CD4-positive, alpha-beta memory T cell (primary cell): ENCODE measurements around the gene CUL9. TPM values are rescaled to one million over a fixed set of nuclear protein-coding genes. Genes with fewer than 3 reads are reported as not detected.

Experiments
- CTCF ChIA-PET: fragments of 350-600 bp; sonication (Branson Sonifier 250); formaldehyde crosslinking; loops from one replicate; lab custom pipeline; 2021; ENCODE audit warnings: inconsistent platforms; ENCODE audit not compliant: partially characterized antibody; lab: Charles Lee
- POLR2A ChIA-PET: fragments of 350-600 bp; sonication (Branson Sonifier 250); formaldehyde crosslinking; loops from one replicate; lab custom pipeline; 2021; ENCODE audit not compliant: partially characterized antibody; lab: Charles Lee
- DNase-seq, 5 donors: peaks; one replicate each; pipeline versions ENCODE4 v3.0.0 to v3.0.0-alpha.2; 2020 to 2022; ENCODE audit warnings: mixed read lengths in 1 of 5
- H3K27ac ChIP-seq: one replicate; pipeline ENCODE4 v1.7.0; 2013; ENCODE audit warnings: low read depth, low read length
- H3K27me3 ChIP-seq: 2 replicates; pipeline ENCODE4 v1.7.0; 2013; ENCODE audit warnings: mild to moderate bottlenecking, low read length, moderate library complexity; ENCODE audit not compliant: insufficient read depth
- H3K36me3 ChIP-seq: 2 replicates; pipeline ENCODE4 v1.7.0; 2013; ENCODE audit warnings: mild to moderate bottlenecking, low read length, moderate library complexity; ENCODE audit not compliant: insufficient read depth
- H3K4me1 ChIP-seq: 2 replicates; pipeline ENCODE4 v1.7.0; 2013; ENCODE audit warnings: mild to moderate bottlenecking, low read length, moderate library complexity; ENCODE audit not compliant: insufficient read depth
- H3K4me3 ChIP-seq, 2 donors: one replicate each; pipeline ENCODE4 v1.7.0; 2013; ENCODE audit warnings: low read length in 2 of 2, mild to moderate bottlenecking in 1 of 2
- H3K9me3 ChIP-seq, 2 donors: one replicate each; pipeline ENCODE4 v1.7.0; 2013; ENCODE audit warnings: low read length in 2 of 2, control low read depth in 1 of 2; ENCODE audit not compliant: control insufficient read depth in 1 of 2
- H3K27ac Mint-ChIP-seq, 7 donors: one replicate each; pipeline ENCODE4 v1.8.0; 2020 to 2021; ENCODE audit warnings: mixed read lengths in 7 of 7, mild to moderate bottlenecking in 6 of 7, inconsistent platforms in 3 of 7, moderate library complexity in 3 of 7
- H3K27me3 Mint-ChIP-seq, 2 donors: one replicate each; pipeline ENCODE4 v1.8.0; 2020 to 2021; ENCODE audit warnings: mixed read lengths in 2 of 2
- H3K36me3 Mint-ChIP-seq, 2 donors: one replicate each; pipeline ENCODE4 v1.8.0; 2020 to 2021; ENCODE audit warnings: mixed read lengths in 2 of 2, inconsistent platforms in 1 of 2, mild to moderate bottlenecking in 1 of 2
- H3K4me1 Mint-ChIP-seq, 4 donors: one replicate each; pipeline ENCODE4 v1.8.0; 2020 to 2021; ENCODE audit warnings: mixed read lengths in 4 of 4, mild to moderate bottlenecking in 1 of 4
- H3K4me3 Mint-ChIP-seq, 8 donors: one replicate each; pipeline ENCODE4 v1.8.0; 2020 to 2021; ENCODE audit warnings: mixed read lengths in 8 of 8, mild to moderate bottlenecking in 7 of 8, moderate library complexity in 6 of 8, inconsistent platforms in 3 of 8
- H3K9me3 Mint-ChIP-seq, 8 donors: one replicate each; pipeline ENCODE4 v1.8.0; 2020 to 2021; ENCODE audit warnings: mixed read lengths in 8 of 8, mild to moderate bottlenecking in 5 of 8, inconsistent platforms in 3 of 8, moderate library complexity in 1 of 8
- intact Hi-C: fragments of 100-400 bp; cut with micrococcal nuclease; formaldehyde crosslinking; loops from one replicate; pipeline ENCODE4 v1.15.1; 2023
- polyA plus RNA-seq, 2 donors: library from polyadenylated mRNA; unstranded; fragments of 300-500 nt; fragmentation: Illumina TruSeq; gene quantifications; one replicate each; pipeline ENCODE4 v1.2.3, GENCODE V29; 2021
- total RNA-seq, 2 experiments: library from RNA; stranded (reverse); gene quantifications; one replicate each; pipeline ENCODE4 v1.2.3, GENCODE V29; 2021

CUL9 gene
- total and polyA plus RNA-seq, 4 experiments from 2014 or later, result 8.3 to 95.2 (median 54.9) TPM

DNA sequence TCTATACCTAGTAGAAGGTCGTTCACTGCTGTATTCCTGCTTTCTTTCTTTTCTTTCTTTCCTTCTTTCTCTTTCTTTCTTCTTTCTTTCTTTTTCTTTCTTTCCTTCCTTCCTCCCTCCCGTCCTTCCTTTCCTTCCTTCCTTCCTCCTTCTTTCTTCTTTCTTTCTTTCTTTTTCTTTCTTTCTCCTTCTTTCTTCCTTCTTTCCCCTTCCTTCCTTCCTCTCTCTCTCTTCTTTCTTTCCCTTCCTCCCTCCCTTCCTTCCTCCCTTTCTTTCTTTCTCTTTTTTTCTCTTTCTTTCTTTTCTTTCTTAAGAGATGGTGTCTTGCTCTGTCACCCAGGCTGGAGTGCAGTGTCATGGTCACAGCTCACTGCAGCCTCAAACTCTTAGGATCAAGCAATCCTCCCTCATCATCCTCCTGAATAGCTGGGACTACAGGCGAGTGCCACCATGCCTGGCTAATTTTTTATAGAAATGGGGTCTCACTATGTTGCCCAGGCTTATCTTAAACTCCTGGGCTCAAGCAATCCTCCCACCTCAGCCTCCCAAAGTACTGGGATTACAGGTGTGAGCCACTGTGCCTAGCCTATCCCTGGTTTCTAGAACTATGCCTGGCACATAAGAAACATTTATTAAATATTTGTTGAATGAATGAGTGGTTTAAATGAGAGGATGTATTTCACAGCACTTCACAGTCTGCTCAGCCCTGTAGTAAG is 49.9 kb downstream of the CUL9 start:
- CTCF ChIA-PET, result no interaction called here
- intact Hi-C loops, result no loop called here
- Mint-ChIP-seq H3K4me3 (peak overlapping the region in 4 of 8 donors; percentile 10 to 44 (median 26)), H3K27ac (peak overlapping the region in 4 of 7 donors; percentile 38 to 82 (median 78)), H3K36me3 (peaks cover 0 to 5% of the 10 kb centered on the region in 2 donors), H3K27me3 (peaks cover 4 to 6% of the 10 kb centered on the region in 2 donors), H3K4me1 (peaks cover 13 to 26% (median 20%) of the 10 kb centered on the region in 4 donors), H3K9me3 (no peaks in the 10 kb centered on the region)
- H3K36me3 ChIP-seq, result no peaks in the 10 kb centered on the region
- POLR2A ChIA-PET, result interaction anchor here (1.0 kb wide), 1 partner anchor 152 kb away, joined by 3 read pairs; no protein-coding TSS in a partner anchor
- H3K4me3 ChIP-seq, result no peak overlapping the region
- no peak for DNase-seq
- no peak overlapping the region for H3K27ac ChIP-seq
- H3K27me3 ChIP-seq, result no peaks in the 10 kb centered on the region
- H3K9me3 ChIP-seq, result no peaks in the 10 kb centered on the region
- peaks cover 24% of the 10 kb centered on the region for H3K4me1 ChIP-seq

GRCh38 chr6:43235841-43236240 is 53.8 kb downstream of the CUL9 start:
- CTCF ChIA-PET, result no interaction called here
- Mint-ChIP-seq H3K36me3 (peaks cover 0 to 12% of the 10 kb centered on the region in 2 donors), H3K9me3 (peaks cover 0 to 9% (median 5%) of the 10 kb centered on the region in 8 donors), H3K4me1 (peaks cover 0 to 4% (median 3%) of the 10 kb centered on the region in 4 donors), H3K4me3 (no peak overlapping the region), H3K27ac (no peak overlapping the region), H3K27me3 (peaks cover 11 to 24% of the 10 kb centered on the region in 2 donors)
- H3K27me3 ChIP-seq, result no peaks in the 10 kb centered on the region
- H3K4me1 ChIP-seq, result no peaks in the 10 kb centered on the region
- no peak overlapping the region for H3K27ac ChIP-seq
- H3K9me3 ChIP-seq, result no peaks in the 10 kb centered on the region
- no peak for DNase-seq
- intact Hi-C loops, result no loop called here
- no peaks in the 10 kb centered on the region for H3K36me3 ChIP-seq
- POLR2A ChIA-PET, result no interaction called here
- no peak overlapping the region for H3K4me3 ChIP-seq

GRCh38 chr6:43239054-43239453 is 57.1 kb downstream of the CUL9 start:
- no peak for DNase-seq
- no peaks in the 10 kb centered on the region for H3K36me3 ChIP-seq
- Mint-ChIP-seq H3K27ac (no peak overlapping the region), H3K27me3 (peaks cover 21 to 34% of the 10 kb centered on the region in 2 donors), H3K36me3 (peaks cover 0 to 12% of the 10 kb centered on the region in 2 donors), H3K4me1 (no peaks in the 10 kb centered on the region), H3K4me3 (no peak overlapping the region), H3K9me3 (peaks cover 0 to 9% (median 5%) of the 10 kb centered on the region in 8 donors)
- H3K9me3 ChIP-seq, result no peaks in the 10 kb centered on the region
- intact Hi-C loops, result no loop called here
- H3K27me3 ChIP-seq, result peaks cover 21% of the 10 kb centered on the region
- no peaks in the 10 kb centered on the region for H3K4me1 ChIP-seq
- POLR2A ChIA-PET, result no interaction called here
- H3K27ac ChIP-seq, result no peak overlapping the region
- CTCF ChIA-PET, result interaction anchor here (1.9 kb wide), 1 partner anchor 10 kb away, joined by 17 read pairs; the partner anchor contains the start of gene DNPH1
- H3K4me3 ChIP-seq, result no peak overlapping the region

DNA sequence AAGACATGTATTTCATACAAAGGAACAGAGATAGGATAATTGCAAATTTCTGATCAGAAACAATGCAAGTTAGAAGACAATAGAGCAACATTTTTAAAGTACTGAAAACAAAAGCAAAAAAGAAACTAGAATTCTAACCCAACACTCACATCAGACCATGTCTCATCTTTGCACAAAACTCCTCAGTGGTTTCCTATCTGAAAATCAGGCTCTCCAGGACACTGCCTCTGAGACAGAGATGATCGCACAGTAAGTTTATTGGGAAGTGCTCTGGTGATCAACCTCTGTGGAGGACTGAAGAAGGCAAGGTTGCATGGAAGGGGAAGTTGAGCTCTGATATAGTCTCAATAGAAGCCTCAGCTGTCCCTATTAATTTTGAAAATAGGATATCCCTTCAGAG is 59.0 kb downstream of the CUL9 start:
- Mint-ChIP-seq H3K4me1 (peaks cover 0 to 1% (median 0%) of the 10 kb centered on the region in 4 donors), H3K4me3 (no peak overlapping the region), H3K36me3 (peaks cover 0 to 12% of the 10 kb centered on the region in 2 donors), H3K9me3 (peaks cover 0 to 9% (median 5%) of the 10 kb centered on the region in 8 donors), H3K27ac (no peak overlapping the region), H3K27me3 (peaks cover 21 to 34% of the 10 kb centered on the region in 2 donors)
- Histone ChIP-seq H3K27ac (no peak overlapping the region), H3K4me1 (no peaks in the 10 kb centered on the region), H3K9me3 (no peaks in the 10 kb centered on the region), H3K27me3 (peaks cover 32% of the 10 kb centered on the region), H3K4me3 (no peak overlapping the region), H3K36me3 (no peaks in the 10 kb centered on the region)
- intact Hi-C loops, result loop anchor here (10.0 kb wide), 1 partner anchor 274 kb away; the partner anchor contains the start of genes LRRC73, POLR1C and YIPF3
- ChIA-PET POLR2A (no interaction called here), CTCF (interaction anchor here (2.0 kb wide), 1 partner anchor 11 kb away, joined by 8 read pairs; the partner anchor contains the start of gene DNPH1)
- DNase-seq, result no peak

DNA sequence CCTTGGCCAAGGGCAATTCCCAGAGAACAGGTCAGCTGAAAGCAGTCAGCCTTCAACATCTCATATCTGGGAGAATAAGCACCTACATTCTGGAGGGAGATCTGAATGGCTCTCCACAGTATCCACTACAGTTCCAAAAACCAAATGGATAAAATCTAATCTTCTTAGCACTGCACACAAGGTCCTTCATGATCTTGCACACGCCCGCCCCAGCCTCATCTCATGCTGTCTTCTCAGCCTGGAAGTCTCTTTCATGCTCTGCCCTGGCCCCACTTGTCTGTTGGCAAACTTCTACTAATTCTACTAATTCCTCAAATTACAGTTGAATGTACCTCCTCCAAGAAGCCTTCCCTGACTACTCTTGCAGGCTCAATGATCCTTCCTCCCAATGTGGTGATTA is 59.5 kb downstream of the CUL9 start:
- H3K4me3 Mint-ChIP-seq, result no peak overlapping the region
- H3K4me1 Mint-ChIP-seq, result peaks cover 0 to 6% (median under 1%) of the 10 kb centered on the region in 4 donors
- no peak overlapping the region for H3K4me3 ChIP-seq
- H3K27me3 Mint-ChIP-seq, result peaks cover 18 to 34% of the 10 kb centered on the region in 2 donors
- CTCF ChIA-PET, result interaction anchor here (2.0 kb wide), 1 partner anchor 12 kb away, joined by 8 read pairs; the partner anchor contains the start of gene DNPH1
- no peak overlapping the region for H3K27ac ChIP-seq
- intact Hi-C loops, result loop anchor here (10.0 kb wide), 1 partner anchor 273 kb away; the partner anchor contains the start of genes LRRC73, POLR1C and YIPF3
- peaks cover 1% of the 10 kb centered on the region for H3K4me1 ChIP-seq
- no peak overlapping the region for H3K27ac Mint-ChIP-seq
- POLR2A ChIA-PET, result no interaction called here
- H3K9me3 Mint-ChIP-seq, result peaks cover 0 to 9% (median 5%) of the 10 kb centered on the region in 8 donors
- H3K36me3 Mint-ChIP-seq, result peaks cover 0 to 12% of the 10 kb centered on the region in 2 donors
- H3K36me3 ChIP-seq, result no peaks in the 10 kb centered on the region
- peaks cover 32% of the 10 kb centered on the region for H3K27me3 ChIP-seq
- no peak for DNase-seq
- no peaks in the 10 kb centered on the region for H3K9me3 ChIP-seq

- peaks cover 0 to 5% of the 10 kb centered on the region in 2 donors for H3K36me3 Mint-ChIP-seq
- peak within 1 kb of the TSS in 1 of 8 donors; percentile 44 for H3K4me3 Mint-ChIP-seq
- POLR2A ChIA-PET, result interaction anchor here (0.5 kb wide), 1 partner anchor 311 kb away, joined by 3 read pairs; no protein-coding TSS in a partner anchor
- DNase-seq, result peak in 4 of 5 donors; percentile 30 to 58 (median 38)
- H3K27ac Mint-ChIP-seq, result peak within 1 kb of the TSS in 1 of 7 donors; percentile 20
- CTCF ChIA-PET, result no interaction called here
- Histone ChIP-seq H3K4me3 (no peak within 1 kb of the TSS), H3K9me3 (no peaks in the 10 kb centered on the region), H3K27ac (no peak within 1 kb of the TSS), H3K4me1 (peaks cover 12% of the 10 kb centered on the region), H3K27me3 (peaks cover 32% of the 10 kb centered on the region), H3K36me3 (no peaks in the 10 kb centered on the region)
- H3K27me3 Mint-ChIP-seq, result peaks cover 18 to 32% of the 10 kb centered on the region in 2 donors
- H3K4me1 Mint-ChIP-seq, result peaks cover 5 to 22% (median 11%) of the 10 kb centered on the region in 4 donors
- H3K9me3 Mint-ChIP-seq, result peaks cover 0 to 9% (median 5%) of the 10 kb centered on the region in 8 donors
- intact Hi-C loops, result loop anchor here (10.0 kb wide), 1 partner anchor 272 kb away; the partner anchor contains the start of genes LRRC73, POLR1C and YIPF3
Measured at GRCh38 chr6:43242908-43243663, 61.1 kb downstream of the CUL9 start, which contains the start of gene TTBK1. Gene TTBK1, plus strand, starts transcription at chr6:43243481. Its CDS starts 3,180 bp downstream, at chr6:43246661.
